NCI-H2196 treated with DMSO at 0.1 percent for 48 hours (cell line): ENCODE measurements around the gene GRAMD2B.

Experiments used
- DNase-seq: peaks from one replicate; lab custom pipeline; 2025; ENCODE audit not compliant: unreplicated experiment; lab: John Stamatoyannopoulos, UW

Gene GRAMD2B

GRCh38 chr5:126477294-126478117 lies 54.3 kb downstream of the GRAMD2B start:
- no peak for DNase-seq

DNA sequence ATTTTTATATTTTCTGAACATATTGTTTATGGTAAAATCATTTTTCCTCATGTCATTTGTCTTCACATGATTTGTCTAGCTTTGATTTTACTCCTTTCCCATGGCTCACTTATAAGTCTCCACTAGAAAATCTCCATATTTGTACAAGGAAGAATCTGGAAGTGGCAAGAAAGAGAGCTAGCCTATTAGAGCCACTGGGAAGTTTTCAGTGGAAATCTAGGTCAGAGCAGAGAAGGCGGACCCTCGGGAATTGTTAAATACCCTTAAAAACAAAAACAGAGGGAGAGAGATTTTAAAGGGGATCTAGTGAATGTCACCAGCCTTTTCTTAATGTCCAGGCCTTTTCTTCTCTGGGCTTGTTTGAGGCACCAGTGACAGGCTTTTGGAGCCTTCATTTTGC lies 56.6 kb downstream of the GRAMD2B start:
- DNase-seq, result no peak

GRCh38 chr5:126480824-126481223 lies 57.6 kb downstream of the GRAMD2B start:
- no peak for DNase-seq

DNA sequence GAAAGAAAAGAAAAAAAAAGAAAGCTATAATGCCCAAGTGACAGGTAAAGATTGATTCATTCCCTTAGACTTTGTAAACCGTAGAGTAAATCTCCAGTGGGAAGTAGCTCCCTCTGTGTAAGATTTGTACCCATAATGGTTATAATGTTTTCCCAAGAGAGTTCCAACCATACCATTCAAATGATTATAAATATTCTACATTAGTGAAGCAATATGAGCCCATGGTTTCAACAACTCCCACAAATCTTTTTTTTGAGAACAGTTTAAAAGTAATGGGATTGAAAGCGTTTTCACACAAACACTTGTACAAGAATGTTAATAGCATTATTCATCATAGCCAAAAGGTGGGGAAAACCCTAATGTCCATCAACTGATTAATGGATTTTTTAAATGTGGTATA lies 58.0 kb downstream of the GRAMD2B start:
- DNase-seq, result no peak

- no peak for DNase-seq
Observed at GRCh38 chr5:126482591-126482990, 59.4 kb downstream of the GRAMD2B start.

DNA sequence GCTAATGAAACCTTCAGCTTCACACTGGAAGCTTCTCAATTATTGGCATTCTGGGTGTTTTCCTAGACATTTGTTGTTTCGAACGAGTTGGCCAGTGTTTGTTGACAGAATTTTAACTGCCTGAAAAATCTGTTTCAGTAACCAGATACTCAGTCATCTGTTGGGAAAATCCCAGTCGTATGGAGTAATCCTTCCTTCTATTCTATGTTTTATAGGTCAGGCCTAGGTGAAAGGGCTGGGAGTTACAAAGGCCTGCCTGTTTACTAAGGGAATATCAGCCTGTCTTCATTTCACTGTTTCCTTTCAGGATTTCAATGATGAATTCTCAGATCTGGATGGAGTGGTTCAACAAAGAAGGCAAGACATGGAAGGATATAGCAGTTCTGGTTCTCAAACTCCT lies 59.9 kb downstream of the GRAMD2B start:
- DNase-seq, result no peak

DNA sequence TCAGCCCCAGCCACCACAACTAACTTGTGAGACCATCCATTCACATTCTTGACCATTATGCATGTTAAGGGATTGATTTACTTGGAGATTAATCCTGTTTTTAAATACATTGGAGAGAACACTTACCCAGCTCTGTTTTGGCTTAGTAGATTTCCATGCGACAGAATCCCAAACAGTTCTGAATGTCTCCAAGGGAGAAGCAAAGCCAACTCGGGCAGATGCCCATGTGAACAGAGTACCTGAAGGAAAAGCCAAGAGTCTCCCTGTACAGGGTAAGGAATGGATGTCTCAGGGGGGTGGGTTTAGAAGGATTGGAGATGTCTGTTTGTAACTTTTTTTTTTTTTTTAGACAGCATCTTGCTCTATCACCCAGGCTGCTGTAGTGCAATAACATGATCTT lies 61.0 kb downstream of the GRAMD2B start:
- no peak for DNase-seq

GRCh38 chr5:126486332-126486731 lies 63.1 kb downstream of the GRAMD2B start:
- DNase-seq, result no peak

DNA sequence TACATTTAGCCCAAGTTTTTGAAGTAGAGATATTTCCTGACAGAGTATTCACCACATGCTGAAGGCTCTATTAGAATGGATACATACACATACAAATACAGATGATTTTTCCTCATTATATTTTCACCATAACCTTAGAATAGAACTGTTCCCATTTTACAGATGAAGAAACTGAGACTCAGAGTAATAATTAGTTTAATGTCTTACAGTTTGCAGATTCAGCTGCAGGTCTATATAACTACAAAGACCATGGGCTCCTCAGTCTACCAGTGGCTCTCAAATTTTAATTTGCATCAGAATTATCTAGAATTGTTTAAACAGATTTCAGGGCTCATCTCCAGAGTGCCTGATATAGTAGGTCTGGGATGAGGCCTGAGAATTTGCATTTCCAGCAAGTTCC lies 64.4 kb downstream of the GRAMD2B start:
- DNase-seq, result no peak

DNA sequence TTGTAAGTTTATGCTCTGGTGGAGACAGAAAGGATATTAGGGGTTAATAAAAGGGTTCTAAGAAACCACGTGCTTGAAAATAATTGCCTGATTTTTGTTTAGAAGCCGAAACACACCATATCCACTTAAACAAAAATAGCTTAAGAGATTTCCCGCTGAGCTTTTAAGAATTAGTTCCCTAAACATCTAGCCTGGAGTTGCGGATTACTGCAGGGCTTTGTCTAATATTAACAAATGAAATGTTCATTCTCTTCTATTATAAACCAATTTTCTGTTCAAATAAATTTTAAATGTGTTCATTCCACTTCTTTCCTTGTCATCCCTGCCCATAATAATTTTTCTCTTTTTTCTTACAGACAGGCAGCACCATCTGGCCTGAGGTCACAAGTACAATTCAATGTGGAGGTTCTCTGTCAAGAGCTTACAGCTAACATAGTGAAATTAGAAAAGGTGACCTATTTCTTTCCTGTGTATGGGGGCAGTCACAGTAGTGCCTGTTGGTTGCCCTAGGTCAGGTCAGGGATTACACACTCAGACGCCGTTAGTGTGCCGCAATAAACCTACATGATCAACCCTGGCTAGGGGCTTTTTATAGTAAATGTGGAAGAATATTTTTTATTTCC lies 65.3 kb downstream of the GRAMD2B start:
- DNase-seq, result no peak

DNA sequence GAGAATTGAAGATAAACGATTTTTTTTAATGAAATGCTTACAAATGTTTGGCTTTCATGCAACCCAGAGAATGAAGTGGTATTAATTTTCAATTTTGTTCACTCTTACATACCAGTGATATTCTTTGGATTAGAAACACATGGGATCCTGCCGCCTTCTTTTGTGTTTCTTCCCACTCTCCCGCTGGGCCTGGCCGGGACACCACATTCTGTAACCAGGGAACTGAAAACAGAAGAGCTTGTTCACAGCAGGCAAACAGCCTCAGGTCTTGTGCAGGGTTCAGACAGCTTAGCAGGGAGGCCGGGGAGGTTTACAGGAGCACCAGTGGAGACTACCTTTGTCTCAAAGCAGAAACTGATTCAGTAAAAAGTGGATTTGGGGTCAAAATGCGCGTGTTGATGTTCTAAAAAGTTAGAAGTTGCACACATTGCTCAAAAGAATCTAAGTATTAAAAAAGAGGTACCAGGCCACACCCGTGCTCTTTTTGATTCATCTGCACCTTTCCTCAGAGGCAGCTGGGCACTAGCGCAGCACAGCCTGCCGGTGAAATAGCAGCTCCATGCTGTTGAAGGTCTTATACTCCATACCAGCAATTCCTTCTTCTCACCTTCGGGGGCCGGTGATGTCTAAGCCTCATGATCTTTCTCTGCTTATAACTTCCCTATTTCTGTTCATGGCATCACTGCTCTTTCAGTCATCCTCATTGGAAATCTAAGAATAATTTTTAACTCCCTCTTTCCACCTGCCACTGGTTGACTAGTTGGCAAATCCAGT lies 67.1 kb downstream of the GRAMD2B start:
- DNase-seq, result no peak

- no peak for DNase-seq
Observed at GRCh38 chr5:126492939-126493338, 69.7 kb downstream of the GRAMD2B start.

- no peak for DNase-seq
Observed at GRCh38 chr5:126494393-126494792, 71.2 kb downstream of the GRAMD2B start.

- DNase-seq, result no peak
Observed at GRCh38 chr5:126497506-126497905, 74.3 kb downstream of the GRAMD2B start.

DNA sequence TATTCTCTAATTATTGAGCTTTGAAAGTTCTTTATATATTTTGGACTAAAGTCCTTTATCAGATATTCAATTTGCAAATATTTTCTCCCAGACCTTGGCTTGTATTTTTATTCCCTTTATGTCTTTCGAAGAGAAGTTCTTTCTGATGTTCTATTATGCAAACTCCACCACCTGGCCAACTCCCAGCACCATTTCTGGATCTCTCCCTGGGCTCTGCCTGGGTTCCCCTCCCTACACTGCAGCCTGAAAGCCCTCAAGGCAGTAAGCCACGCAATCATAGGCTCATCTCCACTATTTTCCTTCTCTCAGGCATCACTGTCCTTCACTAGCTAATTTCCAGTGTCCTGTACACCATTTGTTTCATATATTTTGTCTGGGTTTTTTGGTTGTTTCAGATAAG lies 76.1 kb downstream of the GRAMD2B start:
- DNase-seq, result no peak

DNA sequence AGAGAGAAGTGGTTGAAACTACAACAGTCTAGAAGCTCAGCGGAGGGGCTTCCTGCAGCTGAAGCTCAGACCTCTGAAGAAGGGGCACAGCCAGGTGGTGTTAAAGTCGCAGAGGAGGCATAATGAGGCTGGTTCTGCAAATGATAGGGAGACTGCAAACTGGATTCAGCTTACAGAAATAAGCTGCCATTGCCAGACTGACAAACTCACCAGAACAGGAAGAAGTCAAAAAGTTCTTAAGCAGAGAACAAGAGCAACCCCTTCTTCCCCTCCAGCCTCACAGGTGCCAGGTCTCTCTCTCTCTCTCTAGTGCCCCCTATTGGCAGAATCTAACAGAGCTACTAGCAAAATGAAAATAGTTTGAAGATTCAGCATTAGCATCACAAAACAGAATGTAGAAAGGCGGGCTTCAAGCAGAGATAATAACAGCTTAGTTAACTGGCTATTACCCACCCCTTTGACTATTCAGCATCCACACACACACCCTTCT lies 76.7 kb downstream of the GRAMD2B start:
- DNase-seq, result no peak

DNA sequence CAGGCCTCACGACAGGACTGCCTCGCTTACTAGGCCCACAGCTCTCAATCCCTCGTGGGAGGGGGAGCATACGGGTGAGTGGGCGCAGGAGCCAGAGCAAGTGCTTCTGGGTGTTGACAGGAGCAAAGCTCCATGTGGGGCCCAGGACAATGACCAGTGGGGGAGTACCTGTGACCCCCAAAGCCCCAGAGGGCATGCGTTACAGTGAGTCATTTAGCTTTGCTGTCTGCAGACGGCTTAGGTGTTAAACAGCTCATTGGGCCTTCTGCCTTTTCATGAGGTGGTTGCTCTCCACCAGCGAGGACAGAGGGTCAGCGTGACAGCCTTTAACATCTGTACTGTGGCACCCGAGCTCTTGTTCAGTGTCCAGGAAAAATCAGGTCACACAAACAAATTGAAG lies 78.2 kb downstream of the GRAMD2B start:
- no peak for DNase-seq

DNA sequence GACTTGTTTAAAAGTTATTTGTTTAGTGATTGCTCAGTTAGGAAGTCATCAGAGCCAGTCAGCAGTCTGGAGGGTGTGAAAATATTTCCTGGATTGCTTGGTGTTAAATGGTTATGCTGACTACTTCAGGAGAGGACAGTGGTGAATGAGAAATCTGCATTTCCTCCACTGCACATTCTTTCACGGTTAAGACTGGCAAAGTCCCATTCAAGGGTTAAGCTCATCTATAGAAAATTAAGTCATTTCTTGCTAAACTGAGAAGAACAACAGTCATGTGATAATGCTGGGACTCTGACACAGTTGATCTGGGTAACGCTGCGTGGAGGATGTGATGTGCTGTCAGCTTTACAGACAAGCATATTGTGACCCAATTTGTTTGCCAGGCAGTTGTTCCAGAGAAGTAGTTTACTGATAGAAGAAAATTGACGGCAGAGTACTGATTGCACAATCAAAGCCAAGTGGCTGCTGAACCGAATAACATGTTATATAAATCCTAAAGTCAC lies 80.4 kb downstream of the GRAMD2B start:
- no peak for DNase-seq

GRCh38 chr5:126506079-126506478 lies 82.9 kb downstream of the GRAMD2B start:
- no peak for DNase-seq

DNA sequence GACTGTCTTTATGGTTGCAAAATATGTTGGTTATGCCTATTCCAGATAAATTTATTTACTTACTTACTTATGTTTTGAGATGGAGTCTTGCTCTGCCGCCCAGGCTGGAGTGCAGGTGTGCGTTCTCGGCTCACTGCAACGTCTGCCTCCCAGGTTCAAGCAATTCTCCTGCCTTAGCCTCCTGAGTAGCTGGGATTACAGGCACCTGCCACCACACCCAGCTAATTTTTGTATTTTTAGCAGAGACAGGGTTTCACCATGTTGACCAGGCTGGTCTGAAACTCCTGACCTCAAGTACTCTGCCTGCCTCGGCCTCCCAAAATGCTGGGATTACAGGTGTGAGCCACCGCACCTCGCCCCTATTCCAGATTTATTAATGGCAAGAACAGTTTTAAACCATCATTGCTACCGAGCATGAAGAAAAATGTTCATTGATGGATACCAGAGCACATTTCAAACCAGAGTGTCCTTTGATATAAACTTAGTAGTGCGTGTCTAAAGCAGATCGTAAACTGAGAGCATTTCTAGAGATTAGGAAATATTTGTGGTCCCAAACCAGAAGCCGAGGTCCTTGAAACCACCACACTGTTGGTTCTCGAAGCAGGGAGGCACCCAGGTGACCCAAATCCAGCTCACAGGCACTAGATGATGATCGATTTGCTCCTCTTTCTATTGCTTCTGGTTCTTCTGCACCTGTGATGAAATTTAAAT lies 85.2 kb downstream of the GRAMD2B start:
- DNase-seq, result no peak

DNA sequence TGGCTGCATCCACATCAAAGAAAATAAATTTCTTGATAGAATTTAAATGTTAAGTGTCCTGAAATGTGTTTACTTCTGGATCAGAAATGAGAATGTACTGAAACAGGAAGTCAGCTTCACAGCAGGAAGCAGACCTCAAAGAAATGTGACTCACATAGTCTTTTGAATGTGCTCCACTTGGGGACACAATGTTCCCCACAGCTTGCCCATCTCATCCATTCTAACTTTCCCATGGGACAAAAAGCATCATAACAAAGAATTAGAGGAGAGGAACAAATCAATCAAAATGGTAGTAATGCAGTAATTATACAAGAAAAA lies 85.7 kb downstream of the GRAMD2B start:
- no peak for DNase-seq
